ENCODE results near the gene SETD9. TPM values are rescaled to one million over a fixed set of nuclear protein-coding genes. Genes with fewer than 3 reads are reported as not detected.

Gene SETD9
- total and polyA plus RNA-seq, 2 of the 13 experiments (the other 11 are each of a cell fraction or from before 2014, with no cell fraction given), result 4.8 to 17.8 TPM

DNA sequence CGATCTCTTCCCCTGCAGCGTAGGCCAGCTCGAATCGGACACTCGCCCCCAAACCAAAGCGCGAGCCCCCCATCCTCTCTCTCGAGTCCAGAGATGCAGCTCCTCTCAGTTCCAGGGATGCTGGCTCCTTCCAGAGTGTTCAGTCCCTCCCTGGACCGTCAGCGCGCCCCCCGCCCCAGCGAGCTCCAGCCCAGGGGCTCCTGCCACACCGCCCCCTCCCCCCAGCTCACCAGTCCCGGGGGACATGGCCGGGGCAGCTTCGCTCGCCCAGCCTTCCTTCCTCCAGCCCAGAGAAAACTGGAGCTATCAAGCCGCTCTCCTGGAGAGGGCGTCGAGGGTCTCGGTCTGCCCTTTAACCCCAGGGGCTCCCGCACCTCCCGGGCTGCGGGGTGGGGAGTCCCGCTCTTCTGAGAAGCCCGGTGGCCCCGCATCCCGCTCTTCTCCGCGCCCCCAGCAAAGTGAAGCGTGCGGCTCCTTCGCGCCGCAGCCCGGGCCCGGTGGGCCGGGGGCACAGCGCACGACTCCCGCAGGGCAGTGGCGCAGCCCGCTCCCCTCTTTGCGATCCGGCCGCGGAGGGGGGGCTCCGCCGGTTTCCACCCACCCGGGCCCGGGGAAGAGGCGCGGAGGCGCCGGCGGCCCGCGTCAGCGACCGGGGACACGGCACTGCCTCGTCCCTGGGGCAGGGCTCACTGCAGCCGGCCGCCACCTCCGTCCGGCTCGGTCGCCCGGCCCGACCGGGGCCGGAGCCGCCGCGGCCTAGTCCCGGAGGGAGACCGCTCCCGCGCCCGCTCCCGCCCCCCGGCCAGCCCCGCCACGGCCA, 41.9 kb downstream of the SETD9 start (continued):
- no peak for TF ChIP-seq ZNF747 (CRISPR knock-in tag; IDR thresholded peaks at IDR 0.05; ENCODE audit: borderline replicate concordance)
- TF ChIP-seq ZFX (CRISPR knock-in tag; IDR thresholded peaks at IDR 0.05; ENCODE audit: low read depth), result peak; percentile 5; the same call in 1 of the 2 replicates
- TF ChIP-seq ZNF788 (CRISPR knock-in tag; IDR thresholded peaks at IDR 0.05; ENCODE audit: borderline replicate concordance), result no peak
- TF ChIP-seq, protein P1, sequence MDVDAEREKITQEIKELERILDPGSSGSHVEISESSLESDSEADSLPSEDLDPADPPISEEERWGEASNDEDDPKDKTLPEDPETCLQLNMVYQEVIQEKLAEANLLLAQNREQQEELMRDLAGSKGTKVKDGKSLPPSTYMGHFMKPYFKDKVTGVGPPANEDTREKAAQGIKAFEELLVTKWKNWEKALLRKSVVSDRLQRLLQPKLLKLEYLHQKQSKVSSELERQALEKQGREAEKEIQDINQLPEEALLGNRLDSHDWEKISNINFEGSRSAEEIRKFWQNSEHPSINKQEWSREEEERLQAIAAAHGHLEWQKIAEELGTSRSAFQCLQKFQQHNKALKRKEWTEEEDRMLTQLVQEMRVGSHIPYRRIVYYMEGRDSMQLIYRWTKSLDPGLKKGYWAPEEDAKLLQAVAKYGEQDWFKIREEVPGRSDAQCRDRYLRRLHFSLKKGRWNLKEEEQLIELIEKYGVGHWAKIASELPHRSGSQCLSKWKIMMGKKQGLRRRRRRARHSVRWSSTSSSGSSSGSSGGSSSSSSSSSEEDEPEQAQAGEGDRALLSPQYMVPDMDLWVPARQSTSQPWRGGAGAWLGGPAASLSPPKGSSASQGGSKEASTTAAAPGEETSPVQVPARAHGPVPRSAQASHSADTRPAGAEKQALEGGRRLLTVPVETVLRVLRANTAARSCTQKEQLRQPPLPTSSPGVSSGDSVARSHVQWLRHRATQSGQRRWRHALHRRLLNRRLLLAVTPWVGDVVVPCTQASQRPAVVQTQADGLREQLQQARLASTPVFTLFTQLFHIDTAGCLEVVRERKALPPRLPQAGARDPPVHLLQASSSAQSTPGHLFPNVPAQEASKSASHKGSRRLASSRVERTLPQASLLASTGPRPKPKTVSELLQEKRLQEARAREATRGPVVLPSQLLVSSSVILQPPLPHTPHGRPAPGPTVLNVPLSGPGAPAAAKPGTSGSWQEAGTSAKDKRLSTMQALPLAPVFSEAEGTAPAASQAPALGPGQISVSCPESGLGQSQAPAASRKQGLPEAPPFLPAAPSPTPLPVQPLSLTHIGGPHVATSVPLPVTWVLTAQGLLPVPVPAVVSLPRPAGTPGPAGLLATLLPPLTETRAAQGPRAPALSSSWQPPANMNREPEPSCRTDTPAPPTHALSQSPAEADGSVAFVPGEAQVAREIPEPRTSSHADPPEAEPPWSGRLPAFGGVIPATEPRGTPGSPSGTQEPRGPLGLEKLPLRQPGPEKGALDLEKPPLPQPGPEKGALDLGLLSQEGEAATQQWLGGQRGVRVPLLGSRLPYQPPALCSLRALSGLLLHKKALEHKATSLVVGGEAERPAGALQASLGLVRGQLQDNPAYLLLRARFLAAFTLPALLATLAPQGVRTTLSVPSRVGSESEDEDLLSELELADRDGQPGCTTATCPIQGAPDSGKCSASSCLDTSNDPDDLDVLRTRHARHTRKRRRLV (CRISPR knock-in tag; IDR thresholded peaks at IDR 0.05), result no peak
- no peak for TF ChIP-seq SKI (IDR thresholded peaks at IDR 0.05; ENCODE audit: partially characterized antibody)
- no peak for TF ChIP-seq ADNP (CRISPR knock-in tag; IDR thresholded peaks at IDR 0.05)
- TF ChIP-seq, protein P2, sequence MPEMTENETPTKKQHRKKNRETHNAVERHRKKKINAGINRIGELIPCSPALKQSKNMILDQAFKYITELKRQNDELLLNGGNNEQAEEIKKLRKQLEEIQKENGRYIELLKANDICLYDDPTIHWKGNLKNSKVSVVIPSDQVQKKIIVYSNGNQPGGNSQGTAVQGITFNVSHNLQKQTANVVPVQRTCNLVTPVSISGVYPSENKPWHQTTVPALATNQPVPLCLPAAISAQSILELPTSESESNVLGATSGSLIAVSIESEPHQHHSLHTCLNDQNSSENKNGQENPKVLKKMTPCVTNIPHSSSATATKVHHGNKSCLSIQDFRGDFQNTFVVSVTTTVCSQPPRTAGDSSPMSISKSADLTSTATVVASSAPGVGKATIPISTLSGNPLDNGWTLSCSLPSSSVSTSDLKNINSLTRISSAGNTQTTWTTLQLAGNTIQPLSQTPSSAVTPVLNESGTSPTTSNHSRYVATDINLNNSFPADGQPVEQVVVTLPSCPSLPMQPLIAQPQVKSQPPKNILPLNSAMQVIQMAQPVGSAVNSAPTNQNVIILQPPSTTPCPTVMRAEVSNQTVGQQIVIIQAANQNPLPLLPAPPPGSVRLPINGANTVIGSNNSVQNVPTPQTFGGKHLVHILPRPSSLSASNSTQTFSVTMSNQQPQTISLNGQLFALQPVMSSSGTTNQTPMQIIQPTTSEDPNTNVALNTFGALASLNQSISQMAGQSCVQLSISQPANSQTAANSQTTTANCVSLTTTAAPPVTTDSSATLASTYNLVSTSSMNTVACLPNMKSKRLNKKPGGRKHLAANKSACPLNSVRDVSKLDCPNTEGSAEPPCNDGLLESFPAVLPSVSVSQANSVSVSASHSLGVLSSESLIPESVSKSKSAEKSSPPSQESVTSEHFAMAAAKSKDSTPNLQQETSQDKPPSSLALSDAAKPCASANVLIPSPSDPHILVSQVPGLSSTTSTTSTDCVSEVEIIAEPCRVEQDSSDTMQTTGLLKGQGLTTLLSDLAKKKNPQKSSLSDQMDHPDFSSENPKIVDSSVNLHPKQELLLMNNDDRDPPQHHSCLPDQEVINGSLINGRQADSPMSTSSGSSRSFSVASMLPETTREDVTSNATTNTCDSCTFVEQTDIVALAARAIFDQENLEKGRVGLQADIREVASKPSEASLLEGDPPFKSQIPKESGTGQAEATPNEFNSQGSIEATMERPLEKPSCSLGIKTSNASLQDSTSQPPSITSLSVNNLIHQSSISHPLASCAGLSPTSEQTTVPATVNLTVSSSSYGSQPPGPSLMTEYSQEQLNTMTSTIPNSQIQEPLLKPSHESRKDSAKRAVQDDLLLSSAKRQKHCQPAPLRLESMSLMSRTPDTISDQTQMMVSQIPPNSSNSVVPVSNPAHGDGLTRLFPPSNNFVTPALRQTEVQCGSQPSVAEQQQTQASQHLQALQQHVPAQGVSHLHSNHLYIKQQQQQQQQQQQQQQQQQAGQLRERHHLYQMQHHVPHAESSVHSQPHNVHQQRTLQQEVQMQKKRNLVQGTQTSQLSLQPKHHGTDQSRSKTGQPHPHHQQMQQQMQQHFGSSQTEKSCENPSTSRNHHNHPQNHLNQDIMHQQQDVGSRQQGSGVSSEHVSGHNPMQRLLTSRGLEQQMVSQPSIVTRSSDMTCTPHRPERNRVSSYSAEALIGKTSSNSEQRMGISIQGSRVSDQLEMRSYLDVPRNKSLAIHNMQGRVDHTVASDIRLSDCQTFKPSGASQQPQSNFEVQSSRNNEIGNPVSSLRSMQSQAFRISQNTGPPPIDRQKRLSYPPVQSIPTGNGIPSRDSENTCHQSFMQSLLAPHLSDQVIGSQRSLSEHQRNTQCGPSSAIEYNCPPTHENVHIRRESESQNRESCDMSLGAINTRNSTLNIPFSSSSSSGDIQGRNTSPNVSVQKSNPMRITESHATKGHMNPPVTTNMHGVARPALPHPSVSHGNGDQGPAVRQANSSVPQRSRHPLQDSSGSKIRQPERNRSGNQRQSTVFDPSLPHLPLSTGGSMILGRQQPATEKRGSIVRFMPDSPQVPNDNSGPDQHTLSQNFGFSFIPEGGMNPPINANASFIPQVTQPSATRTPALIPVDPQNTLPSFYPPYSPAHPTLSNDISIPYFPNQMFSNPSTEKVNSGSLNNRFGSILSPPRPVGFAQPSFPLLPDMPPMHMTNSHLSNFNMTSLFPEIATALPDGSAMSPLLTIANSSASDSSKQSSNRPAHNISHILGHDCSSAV (CRISPR knock-in tag; IDR thresholded peaks at IDR 0.05; ENCODE audit: borderline replicate concordance), result no peak
- no peak for TF ChIP-seq NR2F6 (IDR thresholded peaks at IDR 0.05)
- peak; percentile 39; the same call in 1 of the 2 replicates for TF ChIP-seq NR2F6 (CRISPR knock-in tag; IDR thresholded peaks at IDR 0.05)
- TF ChIP-seq TGIF2 (CRISPR knock-in tag; IDR thresholded peaks at IDR 0.05), result no peak
- TF ChIP-seq ZNF776 (CRISPR knock-in tag; IDR thresholded peaks at IDR 0.05), result no peak
- TF ChIP-seq TEAD3 (CRISPR knock-in tag; optimal IDR thresholded peaks at IDR 0.05; ENCODE audit: borderline replicate concordance), result no peak
- TF ChIP-seq NR2F2 (IDR thresholded peaks at IDR 0.05; ENCODE audit: borderline replicate concordance, low read depth), result no peak
- TF ChIP-seq ZNF616 (CRISPR knock-in tag; IDR thresholded peaks at IDR 0.05; ENCODE audit: low read depth), result no peak
- no peak for TF ChIP-seq TBL1XR1 (IDR thresholded peaks at IDR 0.05; ENCODE audit: borderline replicate concordance, low read length, partially characterized antibody)

All from HepG2 (cell line).